Transverse colon (tissue), 3 donors: Measurements from ENCODE around the gene VSIG1.

ENCODE experiments used
- CTCF ChIP-seq, 5 experiments: fragments of 200-600 bp in 3 of 5; fragments of 450-650 bp in 2 of 5; sonication (generic) in 3 of 5; IDR thresholded peaks; 1 replicate in 2 of 5; 2 replicates in 3 of 5; pipeline ENCODE4 v1.5.1; 2016 to 2017; ENCODE audit warnings: antibody characterized with exemption in 5 of 5, inconsistent platforms in 3 of 5, mild to moderate bottlenecking in 2 of 5, moderate library complexity in 1 of 5
- EP300 ChIP-seq: sonication (generic); formaldehyde crosslinking; IDR thresholded peaks from one replicate; pipeline ENCODE4 v1.6.1; 2017; ENCODE audit warnings: antibody characterized with exemption, low read depth
- POLR2A ChIP-seq: fragments of 450-650 bp; IDR thresholded peaks from one replicate; pipeline ENCODE4 v1.6.1; 2016; ENCODE audit warnings: antibody characterized with exemption, mild to moderate bottlenecking, moderate library complexity

- no peak for TF ChIP-seq CTCF (IDR thresholded peaks at IDR 0.05)
- no peak for TF ChIP-seq POLR2A
- no peak for TF ChIP-seq EP300
These were observed 18.8 kb upstream of the VSIG1 start for GRCh38 chrX:108025954-108026600.
